GM19238 (cell line): ENCODE results near the gene PDGFB.
"Not testable (repeated sequence)": the region's sequence is repeated elsewhere in the genome, so short reads cannot be mapped to it uniquely, and the experiment has no call there.

Source experiments
- DNase-seq: peaks from one replicate; pipeline ENCODE4 v3.0.0; 2011; ENCODE audit warnings: low spot score; ENCODE audit not compliant: insufficient read length

Gene PDGFB

DNA sequence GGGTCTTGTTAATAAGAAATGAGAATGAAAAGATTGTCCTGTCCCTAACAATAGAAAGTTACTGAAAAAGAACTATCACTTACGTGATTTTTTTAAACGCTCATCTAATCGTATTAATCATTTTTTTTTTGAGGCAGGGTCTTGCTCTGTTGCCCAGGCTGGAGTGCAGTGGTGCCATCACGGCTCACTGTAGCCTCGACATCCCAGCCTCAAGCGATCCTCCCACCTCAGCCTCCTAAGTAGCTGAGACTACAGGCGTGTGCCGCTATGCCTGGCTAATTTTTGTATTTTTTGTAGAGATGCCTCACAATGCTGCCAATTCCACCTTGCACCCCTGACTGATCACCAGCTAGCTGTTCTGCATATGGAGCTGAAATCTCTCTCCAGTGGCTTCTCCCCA, 15.7 kb downstream of the PDGFB start:
- no peak for DNase-seq

DNA sequence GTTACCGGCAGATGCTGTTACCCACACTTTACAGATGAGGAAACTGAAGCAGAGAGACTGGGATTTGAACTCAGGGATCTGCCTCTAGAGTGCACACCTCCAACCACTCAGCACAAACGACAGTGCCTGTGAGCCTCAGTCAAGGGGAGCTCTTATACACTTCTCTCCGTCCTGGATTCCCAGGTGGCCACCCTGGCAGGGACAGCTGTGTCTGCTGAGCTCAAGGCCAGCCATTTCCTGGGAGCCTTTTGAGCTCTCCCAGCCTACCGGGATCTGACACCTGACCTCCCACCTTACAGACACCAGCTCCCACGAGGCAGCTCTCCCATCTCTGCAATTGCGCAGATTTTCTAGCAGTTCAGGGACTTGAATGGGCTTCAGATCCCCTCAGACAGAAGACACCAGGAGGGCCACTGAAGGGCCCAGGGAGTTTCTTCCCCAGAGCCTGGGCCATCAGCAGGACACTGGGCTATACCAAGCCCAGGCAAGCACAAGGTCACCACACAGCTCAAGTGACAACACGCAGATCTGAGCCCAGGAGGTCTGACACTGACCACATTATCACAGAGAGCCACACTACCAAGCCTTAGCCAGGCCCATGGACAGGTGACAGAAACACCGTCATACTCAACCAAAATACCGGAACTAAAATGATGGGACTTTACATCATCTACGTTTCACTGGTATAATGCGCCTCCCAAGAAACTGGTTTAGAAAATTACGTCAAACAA, 17.1 kb downstream of the PDGFB start:
- DNase-seq: no peak

DNA sequence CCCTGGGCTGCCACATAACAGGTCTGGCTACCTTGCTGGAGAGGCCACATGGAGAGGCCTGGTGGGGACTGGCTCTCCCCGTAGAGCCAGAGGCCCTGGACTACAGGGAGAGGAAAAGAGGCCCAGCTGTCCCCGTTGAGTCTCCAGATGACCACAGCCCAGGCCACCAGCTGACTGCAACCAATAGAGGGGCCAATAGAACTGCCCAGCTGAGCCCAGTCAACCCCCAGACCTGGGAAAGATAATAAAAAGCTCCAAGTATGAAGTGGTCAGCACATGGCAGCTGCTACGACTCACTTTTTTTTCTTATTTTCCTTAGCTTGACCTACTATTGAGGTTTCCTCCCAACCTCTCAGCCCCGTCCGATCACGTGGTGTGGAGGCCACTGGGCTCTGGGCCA, 18.4 kb downstream of the PDGFB start:
- no peak for DNase-seq

DNA sequence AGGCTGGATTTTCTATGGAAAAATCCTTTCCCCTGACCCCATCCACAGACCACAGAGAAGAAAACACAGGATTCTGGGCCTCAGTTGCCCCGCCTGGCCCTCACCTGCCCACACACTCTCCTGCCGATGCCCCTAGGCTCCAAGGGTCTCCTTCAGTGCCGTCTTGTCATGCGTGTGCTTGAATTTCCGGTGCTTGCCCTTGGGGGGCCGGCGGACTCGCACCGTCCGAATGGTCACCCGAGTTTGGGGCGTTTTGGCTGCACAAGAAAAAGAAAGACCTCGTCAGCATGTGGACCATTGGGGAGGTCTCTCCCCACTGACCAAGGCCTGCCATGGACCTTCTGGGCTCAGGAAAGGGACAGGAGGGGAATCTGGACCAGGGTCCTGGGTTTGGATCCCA, 19.2 kb downstream of the PDGFB start:
- DNase-seq: no peak

DNA sequence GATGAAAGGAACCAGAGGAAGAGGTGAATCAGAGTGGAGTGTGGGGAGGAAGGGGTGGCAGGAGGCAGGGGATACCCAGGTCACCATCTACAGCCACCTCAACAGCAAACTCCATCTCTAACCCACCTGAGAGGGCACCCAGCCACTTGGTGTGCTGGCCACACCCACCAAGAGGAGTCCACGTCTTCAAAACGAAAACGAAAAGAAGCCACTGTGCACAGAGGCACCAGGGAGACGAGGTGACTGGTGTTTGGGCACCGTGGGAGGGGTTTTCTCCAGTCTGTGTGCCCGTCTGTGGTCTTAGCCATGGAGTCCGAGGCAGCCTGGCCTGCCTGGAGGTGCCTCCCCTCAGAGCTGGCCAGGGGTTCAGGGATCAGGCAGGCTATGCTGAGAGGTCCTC, 20.2 kb downstream of the PDGFB start:
- no peak for DNase-seq

DNA sequence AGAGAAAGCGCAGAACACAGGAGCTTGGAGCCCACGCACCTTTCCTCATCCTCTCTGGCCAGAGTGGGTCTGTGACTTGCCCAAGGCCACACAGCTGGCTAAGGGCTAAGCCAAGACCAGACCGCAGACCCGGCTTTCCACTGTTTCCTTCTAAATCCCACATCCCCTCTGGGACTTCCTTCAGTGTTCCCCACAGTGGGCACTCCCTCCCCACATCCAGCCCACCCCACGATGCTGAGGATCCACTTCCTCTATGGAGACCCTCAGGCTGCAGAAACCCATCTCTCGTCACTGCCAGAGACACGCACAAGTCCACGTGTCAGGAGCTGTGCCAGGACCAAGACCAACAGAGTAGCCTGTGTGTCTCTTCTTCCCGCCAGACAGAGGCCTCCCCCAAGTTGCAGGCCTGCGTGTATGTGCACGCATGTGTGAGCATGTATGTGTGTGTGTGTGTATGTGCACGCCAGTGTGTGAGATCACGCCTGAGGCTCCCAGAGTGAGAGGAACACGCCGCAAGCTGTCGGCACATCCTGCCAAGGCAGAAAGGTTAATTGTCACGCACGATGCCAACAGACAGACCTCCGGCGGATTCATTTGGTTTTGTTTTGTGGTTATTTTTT, 21.6 kb downstream of the PDGFB start:
- no peak for DNase-seq

DNA sequence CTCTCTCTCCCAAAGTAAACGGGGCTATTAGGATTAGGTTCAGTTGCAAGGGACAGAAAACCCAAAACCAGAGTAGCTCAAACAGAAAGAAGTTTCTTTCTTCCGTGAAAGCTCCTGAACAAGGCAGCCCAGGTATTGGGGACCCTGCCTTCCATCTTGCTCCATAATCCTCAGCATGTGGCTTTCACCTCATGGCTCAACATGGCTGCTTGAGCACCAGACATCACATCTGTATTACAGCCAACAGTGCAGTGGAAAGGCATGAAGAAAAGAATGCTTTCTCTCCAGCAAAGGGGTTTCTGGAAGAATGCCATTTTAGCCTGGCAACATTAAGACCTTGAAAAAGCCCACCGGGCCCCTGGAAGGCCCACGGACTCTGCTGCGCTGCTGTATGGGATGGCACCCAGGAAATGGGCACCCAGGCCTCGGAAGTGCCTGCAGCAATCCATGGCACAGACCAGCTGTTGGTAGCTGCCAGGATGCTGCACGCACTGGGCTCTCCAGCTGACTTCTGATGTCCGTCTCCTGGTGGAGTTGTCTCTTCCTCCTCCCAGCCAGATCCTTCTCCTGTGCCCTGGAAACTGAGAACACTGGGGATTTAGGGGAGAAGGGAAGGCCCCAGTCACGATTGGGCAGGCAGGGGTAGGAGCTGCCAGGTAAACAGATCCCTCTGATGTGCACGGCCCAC, 22.6 kb downstream of the PDGFB start:
- DNase-seq: no peak

DNA sequence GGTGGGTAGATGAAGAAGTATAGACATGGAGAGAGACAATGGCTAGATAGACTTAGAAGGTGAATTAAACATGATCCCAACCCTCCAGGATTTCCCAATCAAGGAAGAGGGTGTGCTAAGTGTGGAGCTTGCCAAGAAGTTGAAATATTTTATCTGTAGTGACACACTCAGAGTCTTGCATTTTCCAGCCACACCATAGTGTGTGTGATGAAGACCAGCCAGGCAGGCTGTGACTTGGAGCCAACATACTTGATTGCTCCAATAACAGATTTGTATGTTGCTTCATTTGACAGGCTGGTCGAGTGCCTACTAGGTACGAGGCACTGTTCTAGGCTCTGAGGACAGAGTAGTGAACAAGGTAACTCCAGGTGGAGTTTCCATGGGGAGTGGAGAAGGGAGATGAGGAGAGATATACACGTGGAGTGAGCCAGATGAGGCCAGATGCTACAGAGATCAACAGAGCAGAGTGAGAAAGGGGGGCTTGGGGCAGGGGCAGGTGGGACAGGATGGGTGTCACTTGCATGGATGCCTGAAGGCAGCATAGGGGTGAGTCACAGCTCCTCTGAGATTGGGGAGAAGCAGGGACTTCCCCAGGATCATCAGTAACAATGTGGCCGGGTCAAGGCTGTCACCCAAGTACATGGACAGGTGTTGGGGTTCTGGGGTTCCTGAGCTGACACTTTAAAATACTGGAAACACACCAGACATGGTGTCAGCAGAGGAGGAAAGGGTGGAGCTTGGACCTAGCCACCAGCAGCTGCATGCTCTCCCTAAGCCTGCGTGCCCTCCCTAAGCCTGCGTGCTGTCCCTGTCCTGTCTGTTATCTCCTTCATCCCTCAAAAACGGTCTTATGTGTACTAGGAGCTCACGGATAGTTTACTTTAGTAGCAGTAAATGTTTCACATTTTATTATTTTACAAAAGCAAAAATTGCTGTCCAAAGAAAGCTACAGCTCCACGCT, 23.6 kb downstream of the PDGFB start:
- no peak for DNase-seq

DNA sequence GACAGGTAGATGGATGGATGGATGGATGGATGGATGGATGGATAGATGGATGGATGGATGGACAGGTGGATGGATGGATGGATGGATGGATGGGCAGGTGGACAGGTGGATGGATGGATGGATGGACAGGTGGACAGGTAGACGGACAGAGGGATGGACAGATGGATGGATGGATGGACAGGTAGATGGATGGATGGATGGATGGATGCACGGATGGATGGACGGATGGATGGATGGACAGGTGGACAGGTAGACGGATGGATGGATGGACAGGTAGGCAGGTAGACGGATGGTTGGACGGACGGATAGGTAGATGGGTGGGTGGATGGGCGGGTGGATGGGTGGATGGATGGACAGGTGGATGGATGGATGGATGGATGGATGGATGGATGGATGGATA, 24.3 kb downstream of the PDGFB start:
- DNase-seq: no peak

DNA sequence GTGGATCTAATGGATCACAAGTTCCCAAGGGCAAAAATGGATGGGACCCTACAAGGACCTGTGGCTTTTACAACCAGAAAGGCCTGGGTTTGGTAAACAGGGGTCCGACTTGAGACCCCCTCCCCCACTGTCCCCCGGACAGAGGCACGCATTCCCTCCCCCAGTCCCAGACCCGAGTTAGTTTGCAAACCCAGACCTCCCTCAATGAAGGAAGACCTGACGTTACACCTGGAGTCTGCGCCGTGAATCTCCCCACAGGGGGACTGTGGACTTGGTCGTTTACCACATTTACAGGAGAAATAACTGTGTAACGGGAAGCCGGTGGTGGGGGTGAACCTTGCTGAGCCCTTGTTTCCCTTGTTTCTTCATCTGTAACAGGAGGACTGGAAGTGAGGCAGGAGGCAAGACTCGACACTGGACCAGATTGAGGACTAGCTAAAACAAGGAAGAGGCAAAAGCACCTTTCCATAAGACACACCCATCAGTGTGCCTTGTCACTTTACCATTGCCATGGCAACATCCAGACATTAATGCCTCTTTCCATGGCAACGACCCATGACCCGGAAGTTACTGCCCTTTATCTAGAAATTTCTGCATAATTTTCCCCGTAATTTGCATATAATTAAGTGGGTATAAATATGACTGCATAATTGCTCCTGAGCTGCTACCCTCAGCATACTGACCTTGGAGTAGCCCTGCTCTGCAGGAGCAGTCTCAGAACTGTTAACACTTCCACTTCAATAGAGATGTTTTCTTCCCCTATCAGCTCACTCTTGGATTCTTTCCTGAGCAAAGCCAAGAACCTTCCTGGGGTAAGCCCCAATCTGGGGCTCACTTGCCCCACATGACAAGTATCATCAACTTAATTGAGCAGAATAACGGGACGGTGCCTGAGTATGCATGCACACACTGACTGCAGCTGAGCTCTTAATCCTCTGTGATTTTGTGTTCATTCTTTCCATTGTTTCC, 25.4 kb downstream of the PDGFB start:
- no peak for DNase-seq

DNA sequence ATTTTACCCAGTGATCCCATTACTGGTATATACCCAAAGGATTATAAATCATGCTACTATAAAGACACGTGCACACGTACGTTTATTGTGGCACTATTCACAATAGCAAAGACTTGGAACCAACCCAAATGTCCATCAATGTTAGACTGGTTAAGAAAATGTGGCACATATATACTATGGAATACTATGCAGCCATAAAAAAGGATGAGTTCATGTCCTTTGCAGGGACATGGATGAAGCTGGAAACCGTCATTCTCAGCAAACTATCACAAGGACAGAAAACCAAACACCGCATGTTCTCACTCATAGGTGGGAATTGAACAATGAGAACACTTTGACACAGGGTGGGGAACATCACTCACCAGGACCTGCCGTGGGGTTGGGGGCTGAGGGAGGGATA, 26.4 kb downstream of the PDGFB start:
- DNase-seq: not testable (repeated sequence)

DNA sequence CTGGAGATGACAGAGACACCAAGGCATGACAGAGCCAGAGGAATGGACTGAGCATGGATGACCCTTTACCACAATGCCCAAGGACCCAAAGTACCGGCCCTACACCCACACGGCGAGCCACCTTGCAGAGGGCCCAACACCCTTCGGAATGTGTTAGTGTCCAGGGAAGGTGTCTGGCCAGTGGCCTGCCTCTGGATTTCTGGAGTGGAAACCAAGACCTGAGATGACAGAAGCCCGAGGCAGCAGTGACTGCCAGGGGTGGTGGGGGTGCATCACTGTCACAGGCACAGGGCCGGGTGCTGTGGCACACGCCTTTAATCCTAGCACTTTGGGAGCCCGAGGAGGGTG, 28.7 kb downstream of the PDGFB start:
- DNase-seq: no peak

DNA sequence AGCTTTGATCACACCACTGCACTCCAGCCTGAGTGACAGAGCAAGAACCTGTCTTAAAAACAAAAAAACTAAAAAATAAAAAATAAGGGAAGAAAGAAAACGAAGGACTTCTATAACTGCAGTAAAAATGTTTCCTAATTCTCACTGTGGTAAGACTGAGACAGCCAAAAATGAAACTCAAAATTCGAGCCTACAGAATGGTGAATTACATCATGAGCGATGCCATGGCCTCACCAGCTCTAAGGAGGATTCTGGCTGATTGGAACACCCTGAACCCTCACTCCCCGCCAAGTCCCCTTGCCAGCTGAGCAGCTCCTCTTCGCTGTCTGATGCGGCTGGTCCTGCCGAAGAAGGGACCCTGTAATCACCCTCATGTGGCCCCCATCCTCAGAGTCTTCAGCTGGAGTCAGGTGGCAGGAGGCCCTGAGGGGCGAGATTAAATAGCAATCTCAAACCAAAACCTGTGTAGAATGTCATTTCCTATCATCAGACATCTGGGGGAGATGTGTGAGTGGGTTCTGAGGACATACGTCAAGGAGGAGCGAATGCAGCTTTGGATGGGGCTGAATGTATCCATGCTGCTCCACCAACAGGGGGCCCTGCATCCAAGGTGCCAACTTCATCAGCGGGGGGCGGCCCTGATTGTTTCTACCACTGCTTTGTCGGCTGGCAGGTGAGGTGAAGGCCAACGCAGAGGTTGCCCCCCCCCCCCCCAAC, 29.2 kb downstream of the PDGFB start:
- no peak for DNase-seq

DNA sequence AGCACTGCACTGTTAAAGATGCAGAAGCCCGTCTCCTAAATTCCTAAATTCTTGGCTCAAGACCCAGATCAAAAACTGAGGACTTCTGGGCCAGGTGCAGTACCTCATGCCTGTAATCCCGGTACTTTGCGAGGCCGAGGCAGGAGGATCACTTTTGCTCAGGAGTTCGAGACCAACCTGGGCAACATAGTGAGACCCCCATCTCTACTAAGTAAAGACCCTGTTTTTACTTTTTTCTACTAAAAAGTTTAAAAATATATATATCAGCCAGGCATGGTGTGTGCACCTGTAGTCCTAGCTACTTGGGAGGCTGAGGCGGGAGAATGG, 29.7 kb downstream of the PDGFB start:
- no peak for DNase-seq

DNA sequence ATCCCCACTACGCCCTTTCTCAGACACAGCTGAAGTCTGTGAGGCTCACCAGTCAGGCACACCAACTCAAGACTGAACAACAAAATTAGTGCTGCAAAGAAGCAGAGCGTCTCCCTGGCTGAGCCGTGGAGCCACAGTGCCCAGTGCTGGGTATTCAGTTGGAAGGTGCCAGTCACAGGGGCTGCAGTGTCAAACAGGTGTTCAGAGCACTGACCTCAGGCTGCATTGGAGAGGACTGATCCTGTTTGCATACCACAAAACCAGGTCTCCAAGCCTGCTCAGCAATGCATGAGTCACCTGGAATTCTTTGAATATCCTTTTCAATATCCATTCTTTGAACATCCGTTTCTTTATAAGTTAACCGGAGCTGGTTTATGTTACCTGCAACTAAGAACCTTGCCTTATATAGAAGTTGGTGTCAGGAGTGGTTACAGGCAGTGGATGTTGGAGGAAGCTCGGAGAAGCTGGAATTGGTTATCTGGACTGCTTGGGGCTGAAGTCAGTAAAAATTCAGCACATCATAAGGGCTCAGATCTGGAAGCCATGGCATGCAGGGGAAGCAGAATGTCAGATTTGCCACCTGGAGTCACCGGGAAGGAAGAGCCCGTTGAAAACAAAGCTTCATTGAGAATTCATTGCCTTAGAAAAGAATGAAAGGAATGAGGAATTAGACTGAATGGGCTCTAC, 30.3 kb downstream of the PDGFB start:
- no peak for DNase-seq

DNA sequence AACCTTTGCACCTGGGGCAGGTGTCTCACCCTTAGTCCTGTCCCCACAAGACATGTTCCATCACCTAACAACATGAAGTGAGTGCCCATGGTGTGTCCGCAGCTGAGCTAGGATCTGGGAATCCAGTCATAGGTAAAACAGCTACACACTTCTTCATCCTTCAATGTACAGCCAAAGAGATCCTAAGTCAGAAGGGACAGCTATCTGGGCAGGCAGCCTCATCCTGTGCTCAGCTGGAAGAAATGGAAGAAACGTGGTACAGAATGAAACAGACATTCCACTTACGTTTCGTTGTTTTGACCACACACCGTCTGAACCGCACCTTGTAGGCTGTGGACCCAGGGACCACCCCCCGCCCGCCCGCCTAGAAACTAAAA, 30.8 kb downstream of the PDGFB start:
- no peak for DNase-seq

DNA sequence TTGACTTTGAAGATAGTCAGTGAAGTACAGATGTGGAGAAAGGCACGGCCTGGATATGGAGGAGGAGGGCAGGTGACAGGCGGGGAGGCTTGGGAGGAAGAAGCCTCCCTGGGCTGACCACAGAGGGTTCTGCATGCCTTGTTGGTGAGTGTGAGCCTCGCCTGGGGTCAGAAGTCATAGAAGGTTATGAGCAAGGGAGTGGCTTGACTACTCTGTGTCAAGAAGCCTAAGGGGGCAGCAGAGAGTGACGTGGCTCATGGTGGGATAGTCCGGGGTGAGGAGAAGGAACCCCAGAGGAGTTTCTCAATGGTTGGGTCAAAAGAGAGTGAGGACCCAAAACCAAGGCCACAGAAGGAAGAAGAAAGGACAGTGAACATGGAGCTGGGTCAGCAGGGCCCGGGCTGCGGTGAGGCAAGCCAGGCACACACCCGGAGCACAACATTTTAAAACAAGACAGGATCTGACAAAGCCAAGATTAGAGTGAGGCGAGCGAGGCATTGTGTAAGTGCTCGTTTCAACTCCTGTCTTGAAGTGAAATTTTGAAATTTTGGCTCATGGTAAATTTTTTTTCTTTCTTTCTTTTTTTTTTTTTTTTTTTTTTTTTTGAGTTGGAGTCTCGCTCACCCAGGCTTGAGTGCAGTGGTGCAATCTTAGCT, 31.9 kb downstream of the PDGFB start:
- DNase-seq: no peak

DNA sequence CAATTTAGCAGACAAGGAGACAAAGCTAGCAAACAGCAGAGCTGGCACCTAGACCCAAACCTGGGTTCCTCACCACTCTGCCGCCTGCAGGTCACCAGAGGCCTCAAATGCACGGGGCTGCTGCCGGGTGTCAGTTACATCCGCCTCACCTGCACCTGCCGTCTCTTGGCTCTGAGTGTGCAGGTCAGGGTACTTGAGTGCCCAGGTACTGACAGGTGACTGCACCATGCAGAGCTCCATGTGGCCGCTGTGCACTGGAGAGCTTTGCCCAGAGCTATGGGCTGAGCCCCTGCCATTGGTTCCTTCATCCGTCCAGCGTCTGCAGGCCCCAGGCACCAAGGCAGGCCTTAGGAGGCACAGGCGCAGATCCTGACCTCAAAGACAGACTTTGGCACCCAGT, 35.0 kb downstream of the PDGFB start:
- no peak for DNase-seq
